ENCODE results near the gene HBG2.

GRCh38 chr11:5247472-5248192 is 6.9 kb downstream of the HBG2 start:
- TF ChIP-seq MXI1 (IDR thresholded peaks at IDR 0.05; ENCODE audit: borderline replicate concordance, low read depth, low read length) = no peak
- no peak for TF ChIP-seq POLR2A (IDR thresholded peaks at IDR 0.05; ENCODE audit: low read depth, low read length)
- TF ChIP-seq, protein P1, sequence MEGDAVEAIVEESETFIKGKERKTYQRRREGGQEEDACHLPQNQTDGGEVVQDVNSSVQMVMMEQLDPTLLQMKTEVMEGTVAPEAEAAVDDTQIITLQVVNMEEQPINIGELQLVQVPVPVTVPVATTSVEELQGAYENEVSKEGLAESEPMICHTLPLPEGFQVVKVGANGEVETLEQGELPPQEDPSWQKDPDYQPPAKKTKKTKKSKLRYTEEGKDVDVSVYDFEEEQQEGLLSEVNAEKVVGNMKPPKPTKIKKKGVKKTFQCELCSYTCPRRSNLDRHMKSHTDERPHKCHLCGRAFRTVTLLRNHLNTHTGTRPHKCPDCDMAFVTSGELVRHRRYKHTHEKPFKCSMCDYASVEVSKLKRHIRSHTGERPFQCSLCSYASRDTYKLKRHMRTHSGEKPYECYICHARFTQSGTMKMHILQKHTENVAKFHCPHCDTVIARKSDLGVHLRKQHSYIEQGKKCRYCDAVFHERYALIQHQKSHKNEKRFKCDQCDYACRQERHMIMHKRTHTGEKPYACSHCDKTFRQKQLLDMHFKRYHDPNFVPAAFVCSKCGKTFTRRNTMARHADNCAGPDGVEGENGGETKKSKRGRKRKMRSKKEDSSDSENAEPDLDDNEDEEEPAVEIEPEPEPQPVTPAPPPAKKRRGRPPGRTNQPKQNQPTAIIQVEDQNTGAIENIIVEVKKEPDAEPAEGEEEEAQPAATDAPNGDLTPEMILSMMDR (conservative IDR thresholded peaks at IDR 0.05; ENCODE audit: low read depth, low read length) = no peak
- no peak for TF ChIP-seq RAD21 (IDR thresholded peaks at IDR 0.05; ENCODE audit: low read length)
- no peak for TF ChIP-seq RCOR1 (IDR thresholded peaks at IDR 0.05; ENCODE audit: insufficient replicate concordance, low read length)
- TF ChIP-seq NFE2L2 (IDR thresholded peaks at IDR 0.05; ENCODE audit: low read depth, low read length) = no peak
- TF ChIP-seq USF2 (IDR thresholded peaks at IDR 0.05; ENCODE audit: low read depth, low read length) = no peak
- TF ChIP-seq FOS (IDR thresholded peaks at IDR 0.05; ENCODE audit: low read depth, low read length) = no peak
- no peak for TF ChIP-seq BHLHE40 (IDR thresholded peaks at IDR 0.05; ENCODE audit: low read depth, low read length)
- TF ChIP-seq RFX5 (IDR thresholded peaks at IDR 0.05; ENCODE audit: low read depth, low read length) = no peak
- TF ChIP-seq CEBPB (IDR thresholded peaks at IDR 0.05; ENCODE audit: low read depth, low read length) = no peak

Measured in IMR-90 (cell line).